ENCODE results near the gene D2HGDH.
A peak's percentile ranks its signal among the peaks of the same experiment; 100 is the strongest.
"Not testable (repeated sequence)": the region's sequence is repeated elsewhere in the genome, so short reads cannot be mapped to it uniquely, and the experiment has no call there.

Gene D2HGDH

GRCh38 chr2:241798631-241799521 lies 64.4 kb downstream of the D2HGDH start:
- no peak for TF ChIP-seq CTCF (conservative IDR thresholded peaks at IDR 0.05; ENCODE audit: low read length)
- no peak overlapping the region for H3K4me3 ChIP-seq (ENCODE audit: low read length)
- no peak for DNase-seq (ENCODE audit: low read depth)

- no peak overlapping the region for H3K4me3 ChIP-seq (ENCODE audit: low read length)
- DNase-seq (ENCODE audit: low read depth): no peak
- no peak for TF ChIP-seq CTCF (conservative IDR thresholded peaks at IDR 0.05; ENCODE audit: low read length)
These were observed 65.2 kb downstream of the D2HGDH start for GRCh38 chr2:241799522-241800197.

- DNase-seq (ENCODE audit: low read depth); H3K4me3 ChIP-seq (ENCODE audit: low read length): not testable (repeated sequence)
These were observed 65.9 kb downstream of the D2HGDH start for GRCh38 chr2:241800198-241800903.

GRCh38 chr2:241801611-241802420 lies 67.4 kb downstream of the D2HGDH start:
- TF ChIP-seq CTCF (conservative IDR thresholded peaks at IDR 0.05; ENCODE audit: low read length): no peak
- DNase-seq (ENCODE audit: low read depth): no peak
- H3K4me3 ChIP-seq (ENCODE audit: low read length): no peak overlapping the region

GRCh38 chr2:241802421-241803318 lies 68.2 kb downstream of the D2HGDH start:
- no peak overlapping the region for H3K4me3 ChIP-seq (ENCODE audit: low read length)
- no peak for DNase-seq (ENCODE audit: low read depth)
- TF ChIP-seq CTCF (conservative IDR thresholded peaks at IDR 0.05; ENCODE audit: low read length): no peak

- H3K4me3 ChIP-seq (ENCODE audit: low read length): peak overlapping the region; percentile 50
- TF ChIP-seq CTCF (conservative IDR thresholded peaks at IDR 0.05; ENCODE audit: low read length): no peak
- DNase-seq (ENCODE audit: low read depth): peak; percentile 25
These were observed 69.2 kb downstream of the D2HGDH start for GRCh38 chr2:241803387-241804325.
